NCI-H2196 (cell line): ENCODE data around the gene RPL27.
"Not testable (repeated sequence)": the region's sequence is repeated elsewhere in the genome, so short reads cannot be mapped to it uniquely, and the experiment has no call there.

Experiments used
- DNase-seq: peaks from one replicate; lab custom pipeline; 2025; ENCODE audit not compliant: unreplicated experiment; lab: John Stamatoyannopoulos, UW

The RPL27 gene

DNA sequence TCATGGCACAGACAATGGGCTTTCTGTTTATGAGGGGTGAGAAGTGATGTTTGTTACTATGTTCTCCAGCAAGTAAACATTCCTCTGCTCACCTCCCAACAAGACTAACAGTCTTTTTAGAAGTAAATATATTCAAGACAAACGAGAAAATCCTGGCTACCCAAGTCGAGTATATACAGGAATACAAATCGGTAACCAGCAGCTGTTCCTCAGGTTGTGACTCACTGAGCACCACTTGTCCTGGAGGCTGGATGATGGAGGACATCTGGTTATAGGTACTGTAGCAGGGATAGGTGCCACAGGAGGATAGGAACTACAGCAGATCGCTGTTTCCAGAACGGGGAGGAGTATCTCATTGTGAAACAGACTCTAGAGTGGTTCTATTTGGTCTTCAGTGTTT lies 5.3 kb upstream of the RPL27 start:
- DNase-seq, result no peak

DNA sequence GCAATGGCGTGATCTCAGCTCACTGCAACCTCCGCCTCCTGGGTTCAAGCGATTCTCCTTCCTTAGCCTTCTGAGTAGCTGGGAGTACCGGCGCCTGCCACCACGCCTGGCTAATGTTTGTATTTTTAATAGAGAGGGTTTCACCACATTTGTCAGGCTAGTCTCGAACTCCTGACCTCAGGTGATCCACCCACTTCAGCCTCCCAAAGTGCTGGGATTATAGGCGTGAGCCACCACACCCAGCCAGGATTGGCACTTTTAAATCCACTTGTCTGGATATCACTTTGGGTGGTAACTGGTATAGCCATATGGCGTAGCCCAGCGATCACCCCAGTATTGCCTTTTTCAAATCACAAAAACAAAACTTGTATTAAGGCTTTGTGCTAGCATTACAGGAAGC lies 4.3 kb upstream of the RPL27 start:
- not testable (repeated sequence) for DNase-seq

DNA sequence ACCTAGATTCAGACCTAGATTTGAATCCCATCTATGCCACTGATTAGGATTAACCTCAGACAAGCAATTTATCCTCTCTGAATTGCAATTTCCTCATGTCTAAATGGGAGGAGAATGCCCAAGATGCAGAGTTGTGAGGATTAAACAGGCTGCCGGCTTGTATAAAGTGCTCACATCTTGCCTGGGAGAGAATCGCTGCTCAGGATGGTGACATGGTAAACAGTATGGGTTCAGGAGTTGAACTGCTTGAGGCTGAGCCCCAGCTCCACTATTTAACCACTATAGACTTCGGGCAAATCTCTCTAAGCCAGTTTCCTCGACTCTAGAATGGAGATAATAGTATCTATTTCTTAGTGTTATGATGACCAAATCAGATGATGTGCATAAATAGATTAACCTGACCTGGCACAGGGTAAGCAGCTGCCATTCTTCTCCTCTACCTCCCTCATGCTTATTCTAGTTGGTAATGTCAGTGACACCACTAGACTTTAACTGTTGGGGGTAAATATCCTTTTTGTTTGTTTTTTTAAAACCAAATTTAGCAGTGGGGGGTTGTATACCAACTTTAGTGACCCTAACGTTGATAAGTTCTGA lies 732 bp upstream of the RPL27 start:
- no peak for DNase-seq

DNA sequence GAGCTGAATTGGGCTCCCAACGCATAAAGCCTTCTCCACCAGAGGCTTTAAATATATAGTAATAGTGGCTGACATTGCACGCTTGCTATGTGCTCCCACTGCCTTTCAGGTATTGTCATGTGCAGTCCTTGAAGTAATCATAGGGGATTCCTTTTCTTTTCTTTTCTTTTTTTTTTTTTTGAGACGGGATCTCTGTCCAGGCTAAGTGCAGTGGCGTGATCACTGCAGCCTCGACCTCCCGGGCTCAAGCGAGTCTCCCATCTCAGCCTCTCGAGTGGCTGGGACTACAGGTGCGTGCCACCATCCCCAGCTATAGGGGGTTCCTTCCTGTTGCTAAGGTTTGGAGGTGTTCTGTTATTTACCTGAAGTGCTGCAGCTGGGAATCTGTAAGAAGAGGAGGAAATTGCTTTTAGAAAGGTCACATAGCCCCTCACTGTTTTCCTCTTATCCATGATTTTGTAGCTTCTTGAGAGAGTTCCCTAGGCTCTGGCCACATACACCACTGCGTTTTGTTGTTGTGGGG lies 845 bp downstream of the RPL27 start:
- no peak for DNase-seq

DNA sequence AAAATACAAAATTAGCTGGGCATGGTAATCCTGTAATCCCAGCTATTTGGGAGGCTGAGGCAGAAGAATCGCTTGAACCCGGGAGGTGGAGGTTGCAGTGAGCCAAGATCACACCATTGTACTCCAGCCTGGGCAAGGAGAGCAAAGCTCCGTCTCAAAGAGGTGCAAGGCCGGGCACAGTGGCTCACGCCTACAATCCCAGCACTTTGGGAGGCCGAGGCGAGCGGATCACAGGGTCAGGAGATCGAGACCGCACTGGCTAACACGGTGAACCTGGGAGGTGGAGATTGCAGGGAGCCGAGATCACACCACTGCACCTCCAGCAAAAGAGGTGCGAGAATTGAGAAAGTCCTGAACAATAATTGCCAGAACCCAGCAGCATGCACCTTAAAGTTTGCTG lies 2.7 kb downstream of the RPL27 start:
- not testable (repeated sequence) for DNase-seq

DNA sequence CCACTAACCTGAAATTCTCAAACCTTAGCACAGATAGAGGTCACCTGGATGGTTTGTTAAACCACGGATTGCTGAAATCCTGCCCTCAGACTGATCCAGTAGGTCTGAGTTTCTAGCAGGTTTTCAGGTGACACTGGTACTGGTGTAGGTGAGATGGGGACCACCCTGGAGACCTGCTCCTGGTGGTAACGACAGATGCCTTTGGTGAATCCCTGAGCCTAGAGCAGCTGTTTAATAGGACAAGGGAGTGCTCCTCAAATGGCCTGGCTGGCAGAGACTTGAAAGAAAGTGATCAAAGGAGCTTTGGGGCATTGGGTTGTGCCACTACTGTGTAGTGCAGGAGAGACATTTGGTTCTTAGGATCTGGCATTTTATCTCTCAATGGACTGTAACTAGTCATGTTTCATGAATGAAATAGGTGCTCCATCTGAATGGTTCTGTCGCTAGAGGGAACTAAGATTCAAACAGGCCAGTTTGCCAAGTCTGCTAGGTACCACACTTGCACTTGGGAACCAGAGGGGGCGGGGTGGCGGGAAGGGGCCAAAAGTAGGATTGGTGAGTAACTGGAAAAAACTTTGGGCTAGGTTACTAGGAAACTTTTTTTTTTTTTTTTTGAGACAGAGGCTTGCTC lies 5.4 kb downstream of the RPL27 start:
- no peak for DNase-seq

DNA sequence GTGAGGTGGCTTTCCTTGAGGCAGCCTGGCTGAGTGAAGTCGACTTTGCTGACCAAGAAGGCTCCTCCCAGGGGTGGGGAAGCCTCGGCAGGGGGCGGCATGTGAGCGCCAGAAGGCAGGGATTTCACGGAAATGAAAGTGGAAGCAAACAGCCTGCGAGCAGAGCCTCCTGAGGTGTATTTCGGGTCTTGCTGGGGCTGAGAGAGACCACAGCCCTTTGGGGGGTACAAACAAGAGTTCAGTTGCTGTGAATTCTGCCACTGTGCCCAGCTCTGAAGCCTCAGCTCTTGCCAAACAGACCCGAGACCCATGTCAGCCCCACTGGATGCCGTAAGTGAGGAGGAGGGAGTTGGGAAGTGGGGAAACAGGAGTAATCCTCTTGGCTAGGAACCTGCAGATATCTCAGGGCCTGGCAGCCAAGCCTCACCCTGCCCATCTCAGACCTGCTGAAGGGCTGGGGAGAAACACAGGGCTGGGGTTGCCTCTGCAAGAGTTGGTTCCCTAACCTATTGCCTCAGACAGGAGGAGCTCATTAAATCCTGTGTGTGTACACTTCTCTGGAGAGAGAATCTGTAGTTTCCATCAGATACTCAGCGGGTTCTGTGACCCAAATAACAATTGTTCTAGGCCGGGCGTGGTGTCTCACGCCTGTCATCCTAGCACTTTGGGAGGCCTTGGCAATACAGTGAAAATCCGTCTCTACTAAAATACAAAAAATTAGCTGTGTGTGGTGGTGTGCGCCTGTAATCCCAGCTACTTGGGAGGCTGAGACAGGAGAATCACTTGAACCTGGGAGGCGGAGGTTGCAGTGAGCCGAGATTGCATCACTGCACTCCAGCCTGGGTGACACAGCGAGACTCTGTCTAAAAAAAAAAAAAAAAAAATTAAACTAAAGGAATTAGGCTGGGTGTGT lies 8.7 kb downstream of the RPL27 start, which contains the start of gene IFI35:
TSS of gene IFI35 (plus strand) at position 146 of the 913 bp plus-strand sequence. CDS start at position 310, 164 bp downstream.
- DNase-seq, result peak; percentile 60

DNA sequence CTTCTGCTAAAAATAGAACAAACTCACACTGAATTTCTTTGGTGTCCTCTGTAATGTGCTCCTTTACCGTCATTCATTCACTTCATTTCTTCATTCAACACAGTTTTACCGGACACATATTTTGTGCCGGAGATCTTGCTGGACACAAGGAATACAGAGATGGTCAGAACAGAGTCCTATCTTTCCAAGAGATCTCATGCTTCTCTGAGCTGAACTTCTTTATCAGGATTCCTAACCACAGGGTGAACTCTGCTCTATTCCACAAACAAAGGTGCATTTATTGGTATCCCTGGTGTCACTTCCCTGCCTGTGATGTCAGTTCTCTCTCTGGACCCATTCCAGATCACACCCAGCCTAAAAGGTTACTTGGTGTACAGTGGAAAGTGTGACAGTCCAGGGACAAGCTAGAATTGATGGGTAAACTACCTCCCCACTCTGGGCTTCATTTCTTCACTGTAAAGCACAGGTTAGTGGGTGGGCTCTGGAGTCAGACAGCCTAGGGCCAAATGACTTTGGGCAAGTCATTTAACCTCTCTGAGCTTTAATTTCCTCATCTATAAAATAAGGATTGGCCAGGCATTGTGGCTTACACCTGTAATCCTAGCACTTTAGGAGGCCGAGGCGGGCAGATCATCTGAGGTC lies 12.6 kb downstream of the RPL27 start:
- DNase-seq, result peak; percentile 6

DNA sequence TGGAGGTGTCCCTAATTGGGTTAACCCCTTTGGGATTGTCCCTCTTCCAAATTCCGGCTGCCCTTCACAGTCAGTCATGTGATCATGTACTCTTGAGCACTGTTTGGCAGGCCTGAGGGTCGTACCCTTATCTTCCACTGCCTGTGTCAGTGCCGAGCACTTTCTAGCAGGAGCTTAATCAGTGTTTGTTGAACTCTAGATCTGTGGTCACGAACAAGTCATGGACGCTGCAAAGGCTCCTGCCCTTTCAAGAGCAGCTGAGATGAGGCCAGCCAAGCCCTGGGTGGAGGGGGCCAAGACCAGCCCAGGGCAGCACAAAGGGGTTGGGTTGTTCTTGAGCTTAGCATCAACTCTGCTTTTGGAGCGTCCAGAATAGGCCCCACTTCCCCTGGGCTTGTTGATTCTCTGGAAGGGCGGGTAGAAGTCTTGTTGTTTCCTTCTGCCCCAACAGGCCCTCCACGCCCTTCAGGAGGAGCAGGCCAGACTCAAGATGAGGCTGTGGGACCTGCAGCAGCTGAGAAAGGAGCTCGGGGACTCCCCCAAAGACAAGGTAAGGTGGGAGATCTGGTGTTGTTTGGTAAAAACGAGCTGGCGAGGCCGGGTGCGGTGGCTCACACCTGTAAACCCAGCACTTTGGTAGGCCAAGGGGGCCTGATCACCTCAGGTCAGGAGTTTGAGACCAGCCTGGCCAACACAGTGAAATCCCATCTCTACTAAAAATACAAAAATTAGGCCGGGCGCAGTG lies 13.7 kb downstream of the RPL27 start:
- DNase-seq, result no peak

DNA sequence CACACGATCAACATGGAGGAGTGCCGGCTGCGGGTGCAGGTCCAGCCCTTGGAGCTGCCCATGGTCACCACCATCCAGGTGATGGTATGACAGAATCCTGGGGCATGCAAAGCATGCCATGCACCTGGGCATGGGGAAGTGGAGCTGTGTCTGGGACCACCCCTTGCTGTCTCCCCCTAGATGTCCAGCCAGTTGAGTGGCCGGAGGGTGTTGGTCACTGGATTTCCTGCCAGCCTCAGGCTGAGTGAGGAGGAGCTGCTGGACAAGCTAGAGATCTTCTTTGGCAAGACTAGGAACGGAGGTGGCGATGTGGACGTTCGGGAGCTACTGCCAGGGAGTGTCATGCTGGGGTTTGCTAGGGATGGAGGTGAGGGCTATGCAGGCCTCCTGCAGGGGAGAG lies 15.1 kb downstream of the RPL27 start:
- no peak for DNase-seq

DNA sequence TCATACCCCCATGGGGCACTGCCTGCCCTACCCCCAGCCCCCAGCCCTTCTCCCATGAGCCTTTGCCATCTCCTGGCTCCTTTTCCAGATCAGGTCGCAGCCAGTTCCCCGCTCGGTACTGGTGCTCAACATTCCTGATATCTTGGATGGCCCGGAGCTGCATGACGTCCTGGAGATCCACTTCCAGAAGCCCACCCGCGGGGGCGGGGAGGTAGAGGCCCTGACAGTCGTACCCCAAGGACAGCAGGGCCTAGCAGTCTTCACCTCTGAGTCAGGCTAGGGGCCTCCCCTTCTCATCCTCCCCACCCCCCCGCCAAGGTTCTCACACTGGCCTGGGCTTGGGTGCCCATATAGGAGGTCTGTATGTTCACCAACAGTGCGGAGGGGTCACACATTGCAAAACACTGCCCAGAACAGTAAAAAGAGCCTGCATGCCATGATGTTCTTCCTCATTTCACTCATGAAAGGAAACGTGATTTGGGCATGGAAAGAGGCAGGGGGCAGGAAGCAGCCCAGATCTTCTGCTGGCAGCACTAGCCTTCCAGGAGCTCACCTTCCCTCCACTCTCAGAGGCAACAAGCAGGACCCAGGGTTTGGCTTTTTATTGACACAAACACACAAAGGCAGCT lies 15.9 kb downstream of the RPL27 start:
- DNase-seq, result no peak

DNA sequence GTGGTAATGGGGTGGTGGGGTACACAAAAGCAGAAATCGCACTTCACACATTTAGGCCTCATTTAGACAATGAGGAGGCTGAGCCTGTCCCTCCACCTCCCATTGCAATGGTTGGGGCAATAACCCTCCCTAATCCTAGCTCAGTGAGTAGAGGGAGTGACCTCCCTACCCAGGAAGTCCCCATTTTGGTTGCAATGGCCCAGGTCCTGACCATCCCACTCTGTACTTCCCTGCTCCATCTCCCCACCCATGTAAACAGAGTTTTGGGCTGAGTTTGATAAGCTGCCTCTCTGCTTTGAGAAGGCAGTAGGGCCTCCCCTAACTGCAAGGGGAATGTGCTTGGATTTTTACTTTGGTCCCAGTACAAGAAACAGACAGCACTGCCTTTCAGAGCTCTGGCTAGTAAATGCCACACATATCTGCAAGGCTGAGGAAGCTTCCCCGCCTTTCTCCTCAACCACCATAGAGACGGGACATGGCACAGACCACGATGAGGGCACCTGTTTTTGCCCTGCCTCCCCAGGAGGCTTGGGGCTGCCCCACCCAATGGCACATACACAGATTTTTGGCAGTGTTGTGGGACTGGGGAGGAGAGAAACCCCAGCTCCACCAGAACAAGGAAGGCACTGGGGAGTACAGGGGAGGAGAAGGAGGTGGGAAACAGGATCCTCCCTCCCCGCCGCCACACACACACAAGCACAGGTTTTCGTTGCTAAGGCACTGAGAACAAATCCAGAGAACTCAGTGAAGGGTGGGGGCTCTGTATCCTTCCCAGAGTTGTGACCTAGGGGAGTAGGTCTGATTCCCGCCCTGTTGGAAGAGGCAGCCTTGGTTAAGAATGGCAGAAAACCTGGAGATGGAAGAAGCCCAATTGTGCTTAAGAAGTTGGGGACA lies 16.7 kb downstream of the RPL27 start:
- DNase-seq, result no peak

DNA sequence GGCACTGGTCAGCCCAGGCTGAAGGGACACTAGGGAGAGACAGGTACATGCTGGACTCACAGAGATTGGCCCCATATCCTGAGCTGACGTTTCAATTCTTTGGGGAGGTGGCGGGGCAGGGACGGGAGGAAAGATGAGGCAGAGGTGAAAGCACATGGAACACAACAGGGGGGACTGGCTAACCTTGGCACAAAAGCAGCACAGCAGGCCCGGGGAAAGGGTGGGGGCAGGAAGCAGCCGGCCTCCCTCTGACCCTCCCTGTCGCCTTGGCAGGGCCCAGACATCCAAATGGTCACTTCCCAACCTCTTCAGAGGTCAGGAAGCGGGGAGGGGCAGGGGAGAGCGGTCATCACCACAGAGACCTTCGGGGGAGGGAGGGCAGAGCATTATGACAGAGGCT lies 17.4 kb downstream of the RPL27 start:
- DNase-seq, result no peak

DNA sequence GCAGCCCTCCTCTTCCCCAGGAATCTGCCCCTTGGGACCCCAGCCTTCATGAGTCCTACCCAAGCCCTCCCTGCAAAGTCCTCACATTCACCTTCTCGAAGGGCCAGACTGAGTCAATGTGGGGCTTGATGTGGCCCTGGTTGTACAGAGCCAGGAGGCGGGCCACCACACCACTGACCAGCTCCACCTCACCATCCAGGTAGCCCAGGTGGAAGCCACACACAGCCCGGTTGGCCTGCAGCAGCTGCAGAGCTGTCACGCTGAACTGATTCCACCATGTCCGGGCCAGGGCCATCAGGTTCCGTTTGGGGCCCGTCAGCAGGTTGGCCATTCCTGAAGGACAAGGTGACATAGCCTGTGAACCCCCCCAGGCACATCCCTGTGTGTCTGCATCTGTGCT lies 18.0 kb downstream of the RPL27 start:
- no peak for DNase-seq

DNA sequence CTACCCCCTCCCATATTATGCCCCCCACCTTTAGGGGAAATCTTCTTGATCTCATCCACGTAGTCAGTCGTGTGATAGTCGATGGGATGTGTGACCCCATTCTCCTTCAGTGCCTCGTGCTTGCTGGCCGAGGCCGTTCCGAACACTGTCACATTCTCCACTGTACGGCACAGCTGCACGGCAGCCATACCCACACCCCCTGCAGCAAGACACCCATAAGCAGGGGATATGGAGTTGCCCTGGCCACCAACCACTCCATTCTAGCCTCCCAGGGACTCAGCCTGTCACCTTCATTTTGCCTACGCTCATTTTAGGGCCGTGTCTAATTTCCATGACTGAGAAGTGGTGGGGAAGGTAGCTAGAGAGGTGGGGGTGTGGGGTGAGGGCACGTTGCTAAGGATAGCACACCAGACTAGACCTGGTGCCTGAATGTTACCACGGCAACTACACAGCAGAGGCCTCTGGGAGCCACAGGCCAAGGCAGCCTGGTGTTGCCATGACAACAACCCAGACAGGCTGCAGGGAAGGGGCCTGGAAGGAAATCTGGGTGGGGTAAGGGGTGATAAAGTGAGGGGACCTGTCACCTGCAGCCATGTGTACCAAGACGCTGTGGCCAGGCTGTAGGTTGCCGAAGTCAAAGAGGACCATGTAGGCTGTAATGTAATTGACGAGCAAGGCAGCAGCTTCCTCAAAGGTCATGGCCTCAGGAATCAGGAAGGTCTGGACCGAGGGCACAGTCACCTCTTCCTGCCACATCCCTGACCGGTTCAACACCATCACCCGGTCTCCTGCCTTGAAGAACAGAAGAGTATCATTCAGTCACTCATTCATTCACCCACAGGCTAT lies 20.0 kb downstream of the RPL27 start:
- DNase-seq, result peak; percentile 58

DNA sequence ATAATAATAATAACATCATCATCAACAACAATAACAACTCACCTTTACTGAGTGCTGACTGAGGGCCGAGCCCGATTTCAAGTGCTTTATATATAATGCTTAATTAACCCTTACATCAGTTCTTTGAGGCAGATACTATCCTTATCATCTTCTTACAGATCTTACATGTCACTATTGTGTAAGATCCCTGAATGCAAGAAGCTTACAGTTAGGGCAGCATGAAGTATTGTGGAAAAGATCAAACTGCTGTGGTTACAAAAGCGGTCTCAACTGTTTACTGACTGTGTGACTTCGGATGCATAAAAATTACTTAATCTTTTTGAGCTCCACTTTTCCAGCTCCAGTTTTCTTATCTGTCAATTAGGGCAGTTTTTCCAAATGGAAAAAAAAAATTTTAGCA lies 20.7 kb downstream of the RPL27 start:
- no peak for DNase-seq

DNA sequence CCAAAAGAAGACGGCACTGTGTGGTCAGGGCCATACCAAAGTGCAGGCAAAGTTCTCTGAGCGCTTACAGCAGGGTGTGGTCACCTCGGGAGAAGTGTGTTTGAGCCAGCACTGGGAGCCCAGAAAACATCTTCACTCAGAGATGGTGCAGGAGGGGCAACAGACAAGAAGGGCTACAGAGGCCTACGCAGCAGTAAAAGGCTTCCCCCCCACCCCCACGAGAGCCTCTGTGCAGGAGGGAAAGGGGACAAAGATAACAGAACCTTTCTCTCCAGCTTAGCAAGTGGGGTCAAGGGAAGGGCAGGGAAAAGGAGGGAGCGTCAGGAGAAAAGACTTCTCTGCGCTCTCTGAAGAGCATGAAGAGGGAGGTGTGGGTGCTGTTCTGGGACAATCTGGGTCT lies 21.2 kb downstream of the RPL27 start:
- no peak for DNase-seq

DNA sequence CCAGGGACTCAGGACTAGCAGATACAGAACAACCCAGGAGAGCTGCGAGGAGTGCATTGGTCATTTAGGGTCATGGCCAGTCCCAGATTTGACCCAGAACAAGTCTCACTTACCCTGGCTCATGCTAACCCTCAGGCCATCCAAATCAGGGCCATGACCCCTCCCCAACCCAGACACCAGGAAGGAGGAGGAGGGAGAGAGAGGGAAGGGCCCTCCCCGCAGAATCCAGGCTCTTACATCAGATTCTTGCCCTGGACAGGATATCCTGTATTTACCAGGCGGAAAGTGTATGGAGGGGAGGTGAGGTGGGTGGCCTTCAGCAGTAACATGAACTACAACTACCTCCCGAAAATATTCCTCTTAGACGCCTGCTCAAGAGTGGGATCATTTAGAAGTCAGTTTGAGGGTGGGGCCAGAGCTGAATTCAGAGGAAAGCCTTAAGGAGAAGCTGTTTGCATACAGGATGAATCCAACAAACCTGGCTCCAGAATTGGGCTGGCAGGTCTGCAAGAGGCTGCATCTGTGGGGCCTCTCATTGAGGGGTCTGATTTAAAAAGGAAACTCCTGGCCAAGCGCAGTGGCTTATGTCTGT lies 21.9 kb downstream of the RPL27 start:
- no peak for DNase-seq
